ENCODE data around the gene PUM2.

DNA sequence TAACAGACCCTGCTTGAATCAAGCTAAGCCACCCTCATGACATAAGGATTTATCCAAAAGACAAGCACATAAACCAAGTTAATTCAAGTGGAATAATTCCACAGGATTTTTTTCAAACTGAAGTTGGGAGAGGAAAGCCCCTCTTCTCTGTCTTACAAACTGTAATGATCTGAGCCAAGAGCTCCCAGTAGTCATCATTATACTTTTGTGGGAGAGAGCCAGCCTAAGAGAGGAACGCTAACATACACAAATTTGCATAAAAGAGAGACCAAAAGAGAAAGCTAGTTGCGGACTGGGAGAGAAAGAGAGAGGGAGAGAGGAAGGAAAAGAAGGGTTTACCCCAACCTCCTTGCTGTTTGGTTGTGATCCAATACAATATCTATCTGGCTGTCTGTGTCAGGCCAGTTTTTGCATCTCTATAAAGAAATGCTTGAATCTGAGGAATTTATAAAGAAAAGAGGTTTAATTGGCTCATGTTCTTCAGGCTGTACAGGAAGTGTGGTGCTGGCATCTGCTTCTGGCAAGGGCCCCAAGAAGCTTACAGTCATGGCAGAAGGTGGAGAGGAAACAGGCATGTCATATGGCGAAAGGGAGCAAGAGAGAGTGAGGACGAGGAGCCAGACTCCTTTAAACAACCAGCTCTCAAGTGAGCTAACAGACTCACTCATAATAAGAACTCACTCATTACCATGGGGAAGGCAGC lies 20.8 kb upstream of the PUM2 start:
- TF ChIP-seq, protein P1, sequence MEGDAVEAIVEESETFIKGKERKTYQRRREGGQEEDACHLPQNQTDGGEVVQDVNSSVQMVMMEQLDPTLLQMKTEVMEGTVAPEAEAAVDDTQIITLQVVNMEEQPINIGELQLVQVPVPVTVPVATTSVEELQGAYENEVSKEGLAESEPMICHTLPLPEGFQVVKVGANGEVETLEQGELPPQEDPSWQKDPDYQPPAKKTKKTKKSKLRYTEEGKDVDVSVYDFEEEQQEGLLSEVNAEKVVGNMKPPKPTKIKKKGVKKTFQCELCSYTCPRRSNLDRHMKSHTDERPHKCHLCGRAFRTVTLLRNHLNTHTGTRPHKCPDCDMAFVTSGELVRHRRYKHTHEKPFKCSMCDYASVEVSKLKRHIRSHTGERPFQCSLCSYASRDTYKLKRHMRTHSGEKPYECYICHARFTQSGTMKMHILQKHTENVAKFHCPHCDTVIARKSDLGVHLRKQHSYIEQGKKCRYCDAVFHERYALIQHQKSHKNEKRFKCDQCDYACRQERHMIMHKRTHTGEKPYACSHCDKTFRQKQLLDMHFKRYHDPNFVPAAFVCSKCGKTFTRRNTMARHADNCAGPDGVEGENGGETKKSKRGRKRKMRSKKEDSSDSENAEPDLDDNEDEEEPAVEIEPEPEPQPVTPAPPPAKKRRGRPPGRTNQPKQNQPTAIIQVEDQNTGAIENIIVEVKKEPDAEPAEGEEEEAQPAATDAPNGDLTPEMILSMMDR (IDR thresholded peaks at IDR 0.05; ENCODE audit: low read depth, low read length), result no peak
- TF ChIP-seq EZH2phosphoT487 (IDR thresholded peaks at IDR 0.05; ENCODE audit: low read depth), result no peak

Data from OCI-LY3 (cell line).